A549 (cell line): ENCODE results near the gene ZBTB44. TPM values are rescaled to one million over a fixed set of nuclear protein-coding genes. Genes with fewer than 3 reads are reported as not detected.
A peak's percentile ranks its signal among the peaks of the same experiment; 100 is the strongest.

ENCODE experiments used
- ATAC-seq, 2 experiments: fragments of 200-7000 bp in 1 of 2; fragments of >200 bp in 1 of 2; cut with Nextera tagmentation in 1 of 2; cut with Tn5 transposase in 1 of 2; 3 replicates each; pipeline versions ENCODE4 v1.8.0 to v1.9.1; 2018 to 2020; ENCODE audit warnings: mild to moderate bottlenecking in 1 of 2, moderate library complexity in 1 of 2
- CTCF ChIA-PET: fragments of 300-600 bp; sonication (Branson Sonifier 250); formaldehyde crosslinking; extraction: SDS; loops from one replicate; lab custom pipeline; 2021; ENCODE audit warnings: antibody characterized with exemption, inconsistent platforms; lab: Yijun Ruan, JAX
- POLR2A ChIA-PET: fragments of 350-600 bp; formaldehyde crosslinking; extraction: SDS; loops from one replicate; lab custom pipeline; 2021; ENCODE audit warnings: antibody characterized with exemption, inconsistent platforms; lab: Yijun Ruan, JAX
- DNase-seq, 2 experiments: peaks; one replicate each; pipeline versions ENCODE4 v3.0.0 to v3.0.0-alpha.2; 2011 to 2016; ENCODE audit warnings: low read depth in 1 of 2, low spot score in 1 of 2
- FAIRE-seq: peaks from 2 replicates; lab custom pipeline; 2011; peaks lifted over from hg19 to GRCh38; lab: Jason Lieb, UNC
- H3K27ac ChIP-seq, 2 experiments: fragments of >200 bp; sonication (Bioruptor Twin); formaldehyde crosslinking; 3 replicates each; pipeline ENCODE4 v1.5.1; 2016 to 2017
- H3K4me1 ChIP-seq: fragments of >200 bp; sonication (Bioruptor Twin); formaldehyde crosslinking; 3 replicates; pipeline ENCODE4 v1.6.1; 2016
- H3K4me2 ChIP-seq: fragments of >200 bp; sonication (Bioruptor Twin); formaldehyde crosslinking; 3 replicates; pipeline ENCODE4 v1.6.1; 2016
- H3K4me3 ChIP-seq: fragments of >200 bp; sonication (Bioruptor Twin); formaldehyde crosslinking; 3 replicates; pipeline ENCODE4 v1.5.1; 2016
- H3K9me3 ChIP-seq: fragments of >200 bp; sonication (Bioruptor Twin); formaldehyde crosslinking; 3 replicates; pipeline ENCODE4 v1.6.1; 2016
- BCL3 ChIP-seq: fragments of >200 bp; sonication (Bioruptor Twin); formaldehyde crosslinking; IDR thresholded peaks from 3 replicates; pipeline ENCODE4 v1.6.1; 2016
- CBX8 ChIP-seq: fragments of 200-600 bp; sonication (generic); IDR thresholded peaks from 2 replicates; pipeline ENCODE4 v1.6.1; 2016
- CEBPB ChIP-seq, 2 experiments: fragments of >200 bp in 1 of 2; sonication (Bioruptor Twin) in 1 of 2; formaldehyde crosslinking in 1 of 2; IDR thresholded peaks; 2 replicates each; pipeline ENCODE4 v1.6.1; 2012 to 2016
- CHD4 ChIP-seq: fragments of 200-600 bp; sonication (generic); IDR thresholded peaks from 2 replicates; pipeline ENCODE4 v1.6.1; 2016; ENCODE audit warnings: antibody characterized with exemption, mild to moderate bottlenecking, borderline replicate concordance
- CTCF ChIP-seq: fragments of >200 bp; sonication (Bioruptor Twin); formaldehyde crosslinking; IDR thresholded peaks from 3 replicates; pipeline ENCODE4 v1.5.1; 2016
- EHF ChIP-seq: fragments of 250-450 bp; sonication (Bioruptor Pico); IDR thresholded peaks from 2 replicates; pipeline ENCODE4 v1.5.0; 2020; ENCODE audit warnings: mild to moderate bottlenecking
- EP300 ChIP-seq, 2 experiments: fragments of >200 bp; sonication (Bioruptor Twin); formaldehyde crosslinking; IDR thresholded peaks; 2 replicates in 1 of 2; 3 replicates in 1 of 2; pipeline ENCODE4 v1.6.1; 2016 to 2017
- HDAC2 ChIP-seq: fragments of 200-600 bp; sonication (generic); IDR thresholded peaks from 2 replicates; pipeline ENCODE4 v1.6.1; 2016
- HEYL ChIP-seq: fragments of 250-450 bp; sonication (Bioruptor Pico); IDR thresholded peaks from 2 replicates; pipeline ENCODE4 v1.8.0; 2021; ENCODE audit warnings: mild to moderate bottlenecking, moderate library complexity
- HOXA7 ChIP-seq: fragments of 250-450 bp; sonication (Bioruptor Pico); IDR thresholded peaks from 2 replicates; pipeline ENCODE4 v1.5.0; 2020; ENCODE audit warnings: mild to moderate bottlenecking, moderate library complexity
- HOXB13 ChIP-seq: fragments of 250-450 bp; sonication (Bioruptor Pico); IDR thresholded peaks from 2 replicates; pipeline ENCODE4 v1.5.0; 2020; ENCODE audit warnings: low read depth, mild to moderate bottlenecking, moderate library complexity
- HOXB5 ChIP-seq: fragments of 250-450 bp; sonication (Bioruptor Pico); IDR thresholded peaks from 2 replicates; pipeline ENCODE4 v1.5.0; 2020; ENCODE audit warnings: mild to moderate bottlenecking, moderate library complexity
- JUN ChIP-seq, 2 experiments: fragments of >200 bp; sonication (Bioruptor Twin); formaldehyde crosslinking; IDR thresholded peaks; 2 replicates in 1 of 2; 3 replicates in 1 of 2; pipeline ENCODE4 v1.6.1; 2016 to 2017
- JUNB ChIP-seq: fragments of >200 bp; sonication (Bioruptor Twin); formaldehyde crosslinking; IDR thresholded peaks from 2 replicates; pipeline ENCODE4 v1.6.1; 2016
- KDM1A ChIP-seq: fragments of 200-600 bp; sonication (generic); IDR thresholded peaks from 2 replicates; pipeline ENCODE4 v1.6.1; 2016; ENCODE audit warnings: low read depth, mild to moderate bottlenecking
- MAFK ChIP-seq: fragments of 450-650 bp; IDR thresholded peaks from 2 replicates; pipeline ENCODE4 v1.6.1; 2014; ENCODE audit not compliant: partially characterized antibody
- MAZ ChIP-seq: fragments of 150-350 bp; IDR thresholded peaks from 2 replicates; pipeline ENCODE4 v1.6.1; 2014; ENCODE audit warnings: antibody characterized with exemption, low read depth, low read length, borderline replicate concordance
- MYC ChIP-seq: IDR thresholded peaks from 2 replicates; pipeline ENCODE4 v1.6.1; 2012; ENCODE audit warnings: mild to moderate bottlenecking, inconsistent platforms, low read length, improper control_type of control experiment, borderline replicate concordance
- NFE2L2 ChIP-seq: fragments of 150-350 bp; conservative IDR thresholded peaks from 2 replicates; pipeline ENCODE4 v1.6.1; 2014; ENCODE audit warnings: low read length
- PHF8 ChIP-seq: fragments of 200-600 bp; sonication (generic); IDR thresholded peaks from 2 replicates; pipeline ENCODE4 v1.6.1; 2016; ENCODE audit warnings: low read depth, mild to moderate bottlenecking, antibody characterized with exemption, moderate library complexity, borderline replicate concordance
- POLR2A ChIP-seq: IDR thresholded peaks from 2 replicates; pipeline ENCODE4 v1.6.1; 2012; ENCODE audit warnings: mild to moderate bottlenecking, low read length
- RARB ChIP-seq: fragments of 250-450 bp; sonication (Bioruptor Pico); IDR thresholded peaks from 2 replicates; pipeline ENCODE4 v1.8.0; 2021; ENCODE audit warnings: mild to moderate bottlenecking, moderate library complexity
- REST ChIP-seq: fragments of 200-600 bp; sonication (generic); IDR thresholded peaks from 2 replicates; pipeline ENCODE4 v1.6.1; 2016; ENCODE audit warnings: antibody characterized with exemption, mild to moderate bottlenecking, moderate library complexity
- SREBF2 ChIP-seq: fragments of 450-650 bp; IDR thresholded peaks from 2 replicates; pipeline ENCODE4 v1.6.1; 2014; ENCODE audit warnings: mild to moderate bottlenecking, moderate library complexity
- ZFP36 ChIP-seq: fragments of 450-650 bp; IDR thresholded peaks from 2 replicates; pipeline ENCODE4 v1.6.1; 2014; ENCODE audit warnings: borderline replicate concordance; ENCODE audit not compliant: partially characterized antibody
- ZSCAN20 ChIP-seq: fragments of 250-450 bp; sonication (Bioruptor Pico); IDR thresholded peaks from 2 replicates; pipeline ENCODE4 v1.8.0; 2022; ENCODE audit warnings: mild to moderate bottlenecking, moderate library complexity
- WGBS: methylation state at CpG from one replicate; pipeline ENCODE4 v1.1.6; 2017; ENCODE audit errors: missing lambda C conversion rate; 5-methylcytosine and 5-hydroxymethylcytosine counted together
- polyA plus RNA-seq, 4 experiments: library from polyadenylated mRNA; depleted of rRNA in 3 of 4; stranded (reverse); fragments of >200 nt; fragmentation: RNase III in 1 of 4; extraction: RNeasy Plus Mini Kit Qiagen cat#74134 plus additional on column Dnase treatment in 1 of 4; gene quantifications; 2 replicates in 3 of 4; 3 replicates in 1 of 4; pipeline ENCODE4 v1.2.3, GENCODE V29; 2011 to 2017

ZBTB44 gene
- polyA plus RNA-seq, 2 of the 4 experiments (the other 2 are of a cell fraction): 6.7 to 16.1 TPM

- no peak for TF ChIP-seq EP300 (IDR thresholded peaks at IDR 0.05)
- no peak for TF ChIP-seq ZSCAN20 (CRISPR knock-in tag)
- peak; percentile 10 for TF ChIP-seq MAFK
- TF ChIP-seq SREBF2: no peak
- no peaks in the 10 kb centered on the region for H3K9me3 ChIP-seq
- no peak overlapping the region for H3K4me3 ChIP-seq
- DNase-seq (no peak), ATAC-seq (no peak), FAIRE-seq (no peak)
- POLR2A ChIA-PET: interaction anchor here (0.5 kb wide), 1 partner anchor 68 kb away, joined by 3 read pairs; no protein-coding TSS in a partner anchor
- no peak overlapping the region for H3K4me2 ChIP-seq
- CTCF ChIA-PET: interaction anchor here (1.2 kb wide), 1 partner anchor 9 kb away, joined by 3 read pairs; no protein-coding TSS in a partner anchor
- no peaks in the 10 kb centered on the region for H3K4me1 ChIP-seq
- WGBS: 63% methylated on average over 1 of the region's 1 CpG
- H3K27ac ChIP-seq: no peak overlapping the region
Observed at GRCh38 chr11:130300567-130300966, 14.2 kb downstream of the ZBTB44 start.

GRCh38 chr11:130299978-130300377 is 14.7 kb downstream of the ZBTB44 start:
- CTCF ChIA-PET: no interaction called here
- TF ChIP-seq EP300 (IDR thresholded peaks at IDR 0.05) (no peak), CHD4 (no peak), BCL3 (no peak), RARB (CRISPR knock-in tag) (no peak), NFE2L2 (no peak), HEYL (CRISPR knock-in tag) (no peak), HOXB5 (no peak), REST (no peak), PHF8 (no peak), HOXA7 (CRISPR knock-in tag) (no peak), MAZ (no peak), EHF (CRISPR knock-in tag) (no peak), JUNB (no peak), JUN (IDR thresholded peaks at IDR 0.05) (no peak), HOXB13 (CRISPR knock-in tag) (no peak), KDM1A (no peak), MYC (no peak)
- H3K4me3 ChIP-seq: no peak overlapping the region
- ATAC-seq: no peak
- no peak for FAIRE-seq
- POLR2A ChIA-PET: no interaction called here
- no peak overlapping the region for H3K27ac ChIP-seq
- no peak overlapping the region for H3K4me2 ChIP-seq
- no peaks in the 10 kb centered on the region for H3K9me3 ChIP-seq
- WGBS: 85% methylated on average over 5 of the region's 5 CpGs
- no peaks in the 10 kb centered on the region for H3K4me1 ChIP-seq
- no peak for DNase-seq

GRCh38 chr11:130295657-130296056 is 19.1 kb downstream of the ZBTB44 start:
- ChIA-PET POLR2A (no interaction called here), CTCF (no interaction called here)
- no peak for FAIRE-seq
- Histone ChIP-seq H3K4me1 (no peaks in the 10 kb centered on the region), H3K9me3 (no peaks in the 10 kb centered on the region)
- no peak for TF ChIP-seq BCL3
- TF ChIP-seq NFE2L2: no peak
- TF ChIP-seq HOXA7 (CRISPR knock-in tag): no peak
- no peak for TF ChIP-seq KDM1A
- no peak for TF ChIP-seq POLR2A
- no peak for TF ChIP-seq CTCF
- no peak for TF ChIP-seq HOXB13 (CRISPR knock-in tag)
- no peak for TF ChIP-seq CEBPB (IDR thresholded peaks at IDR 0.05)
- TF ChIP-seq HDAC2: no peak
- no peak for TF ChIP-seq MYC
- TF ChIP-seq ZFP36: no peak
- no peak for TF ChIP-seq CBX8
- no peak for TF ChIP-seq JUNB
- TF ChIP-seq MAFK: no peak
- TF ChIP-seq, all 56 proteins: peak for 0
- Histone ChIP-seq H3K4me2 (no peak overlapping the region), H3K27ac (no peak overlapping the region), H3K4me3 (no peak overlapping the region)
- 94% methylated on average over 4 of the region's 4 CpGs for WGBS
- no peak for ATAC-seq
- no peak for DNase-seq
